A673 (cell line): Measurements from ENCODE around the gene GET3. TPM values are rescaled to one million over a fixed set of nuclear protein-coding genes. Genes with fewer than 3 reads are reported as not detected.
A peak's percentile ranks its signal among the peaks of the same experiment; 100 is the strongest.

ENCODE experiments used
- BruUV-seq: library from RNA; stranded (reverse); fragments of 400-500 nt; replicated peaks from 2 replicates; lab custom pipeline; 2021; lab: Mats Ljungman, UMichigan
- CTCF ChIA-PET: fragments of 300-600 bp; sonication (Branson Sonifier 250); formaldehyde crosslinking; loops from one replicate; lab custom pipeline; 2022; ENCODE audit warnings: antibody characterized with exemption; lab: Charles Lee
- POLR2A ChIA-PET: fragments of 300-600 bp; sonication (Branson Sonifier 250); formaldehyde crosslinking; loops from one replicate; lab custom pipeline; 2022; ENCODE audit warnings: antibody characterized with exemption; ENCODE audit not compliant: low non-redundant PET; lab: Charles Lee
- DNase-seq: peaks from one replicate; pipeline ENCODE4 v3.0.0-alpha.2; 2015; ENCODE audit warnings: low spot score
- H3K27ac ChIP-seq: fragments of 200-600 bp; sonication (generic); 2 replicates; pipeline ENCODE4 v1.5.1; 2016; ENCODE audit warnings: mixed run types, low read depth, mild to moderate bottlenecking, mixed read lengths, antibody characterized with exemption, low read length; ENCODE audit not compliant: poor library complexity, severe bottlenecking
- H3K27me3 ChIP-seq: fragments of 200-600 bp; sonication (generic); replicated peaks from 2 replicates; pipeline ENCODE4 v1.6.1; 2017; ENCODE audit warnings: mixed run types, low read depth, mild to moderate bottlenecking, mixed read lengths, antibody characterized with exemption, low read length; ENCODE audit not compliant: insufficient read depth, poor library complexity
- H3K36me3 ChIP-seq: fragments of 200-600 bp; sonication (generic); 2 replicates; pipeline ENCODE4 v1.6.1; 2016; ENCODE audit warnings: mixed run types, mild to moderate bottlenecking, mixed read lengths, antibody characterized with exemption, low read length; ENCODE audit not compliant: insufficient read depth, poor library complexity, severe bottlenecking
- H3K4me1 ChIP-seq: fragments of 200-600 bp; sonication (generic); 2 replicates; pipeline ENCODE4 v1.6.1; 2017; ENCODE audit warnings: mixed run types, mild to moderate bottlenecking, mixed read lengths, antibody characterized with exemption, low read length; ENCODE audit not compliant: insufficient read depth, poor library complexity, severe bottlenecking
- H3K4me3 ChIP-seq: fragments of 200-600 bp; sonication (generic); 2 replicates; pipeline ENCODE4 v1.5.1; 2016; ENCODE audit warnings: low read depth, mixed run types, mild to moderate bottlenecking, mixed read lengths, low read length; ENCODE audit not compliant: poor library complexity, severe bottlenecking
- H3K9me3 ChIP-seq: fragments of 200-600 bp; sonication (generic); 2 replicates; pipeline ENCODE4 v1.6.1; 2016; ENCODE audit warnings: mixed run types, low read depth, mild to moderate bottlenecking, mixed read lengths, antibody characterized with exemption, low read length; ENCODE audit not compliant: poor library complexity, severe bottlenecking
- EZH2 ChIP-seq: fragments of 200-600 bp; sonication (generic); IDR thresholded peaks from 2 replicates; pipeline ENCODE4 v1.6.1; 2017; ENCODE audit warnings: borderline replicate concordance, low read depth, mild to moderate bottlenecking, mixed read lengths, antibody characterized with exemption, low read length; ENCODE audit not compliant: poor library complexity, severe bottlenecking
- intact Hi-C: fragments of 100-400 bp; cut with micrococcal nuclease; formaldehyde crosslinking; loops from one replicate; pipeline ENCODE4 v1.10.0; 2022; ENCODE audit not compliant: unreplicated experiment
- total RNA-seq: library from RNA; stranded (reverse); gene quantifications from 2 replicates; pipeline ENCODE4 v1.2.3, GENCODE V29; 2021
- TF ChIP-seq, protein P1 (sequence below): fragments of 300-800, 200-600 bp; sonication (generic); conservative IDR thresholded peaks from 2 replicates; pipeline ENCODE4 v1.5.1; 2017; ENCODE audit warnings: low read depth, mild to moderate bottlenecking, antibody characterized with exemption, low read length, moderate library complexity, mixed read lengths

GET3 gene
- total RNA-seq, 1 experiment from 2014 or later: 91.7 TPM

DNA sequence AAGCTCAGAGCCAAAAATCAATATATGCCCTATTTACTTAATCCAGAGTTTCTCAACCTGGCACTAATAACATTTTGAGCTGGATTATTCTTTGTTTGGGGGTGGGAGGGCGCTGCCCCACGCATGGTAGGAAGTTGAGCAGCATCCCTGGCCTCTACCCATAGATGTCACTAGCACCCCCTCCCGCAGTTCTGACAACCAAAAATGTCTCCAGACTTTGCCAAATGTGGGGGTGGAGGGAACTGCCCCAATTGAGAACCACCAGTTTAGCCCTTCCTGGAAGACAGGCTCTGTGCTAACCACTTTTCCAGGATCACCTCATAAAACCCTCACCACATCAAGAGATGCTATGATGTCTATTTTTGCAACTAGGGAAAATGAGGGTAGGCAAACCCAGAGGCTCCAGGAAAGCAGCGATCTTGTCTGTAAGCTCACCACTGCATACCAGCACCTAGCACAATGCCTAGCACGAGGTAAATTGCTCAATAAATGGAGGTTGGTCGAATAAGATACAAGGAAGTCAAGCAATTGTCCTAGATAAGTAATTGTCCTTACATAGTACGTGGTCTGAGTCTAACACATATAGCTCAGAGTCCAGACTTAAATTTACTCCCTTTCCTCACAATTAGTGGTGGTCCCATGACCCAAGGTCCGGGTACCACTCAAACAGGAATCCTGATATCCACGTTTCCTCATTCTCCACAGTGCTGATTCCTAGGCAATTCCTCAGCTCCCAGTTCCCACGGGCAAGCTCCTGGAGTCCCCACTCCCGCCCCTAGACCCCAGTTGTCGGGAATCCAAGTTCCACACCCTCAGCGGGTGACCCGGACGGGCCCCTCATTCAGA lies 3.7 kb upstream of the GET3 start:
- DNase-seq: peak; percentile 73
- H3K4me1 ChIP-seq: peaks cover 21% of the 10 kb centered on the region
- peak overlapping the region; percentile 95 for H3K27ac ChIP-seq
- H3K9me3 ChIP-seq: no peaks in the 10 kb centered on the region
- TF ChIP-seq, protein P1, sequence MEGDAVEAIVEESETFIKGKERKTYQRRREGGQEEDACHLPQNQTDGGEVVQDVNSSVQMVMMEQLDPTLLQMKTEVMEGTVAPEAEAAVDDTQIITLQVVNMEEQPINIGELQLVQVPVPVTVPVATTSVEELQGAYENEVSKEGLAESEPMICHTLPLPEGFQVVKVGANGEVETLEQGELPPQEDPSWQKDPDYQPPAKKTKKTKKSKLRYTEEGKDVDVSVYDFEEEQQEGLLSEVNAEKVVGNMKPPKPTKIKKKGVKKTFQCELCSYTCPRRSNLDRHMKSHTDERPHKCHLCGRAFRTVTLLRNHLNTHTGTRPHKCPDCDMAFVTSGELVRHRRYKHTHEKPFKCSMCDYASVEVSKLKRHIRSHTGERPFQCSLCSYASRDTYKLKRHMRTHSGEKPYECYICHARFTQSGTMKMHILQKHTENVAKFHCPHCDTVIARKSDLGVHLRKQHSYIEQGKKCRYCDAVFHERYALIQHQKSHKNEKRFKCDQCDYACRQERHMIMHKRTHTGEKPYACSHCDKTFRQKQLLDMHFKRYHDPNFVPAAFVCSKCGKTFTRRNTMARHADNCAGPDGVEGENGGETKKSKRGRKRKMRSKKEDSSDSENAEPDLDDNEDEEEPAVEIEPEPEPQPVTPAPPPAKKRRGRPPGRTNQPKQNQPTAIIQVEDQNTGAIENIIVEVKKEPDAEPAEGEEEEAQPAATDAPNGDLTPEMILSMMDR: peak; percentile 41
- no peak for TF ChIP-seq EZH2
- no peaks in the 10 kb centered on the region for H3K27me3 ChIP-seq
- ChIA-PET POLR2A (interaction anchor here (0.6 kb wide), 1 partner anchor 24 kb away, joined by 3 read pairs; no protein-coding TSS in a partner anchor), CTCF (interaction anchor here (0.6 to 0.8 kb wide), 2 partner anchors 9 to 233 kb away, joined by 3 to 6 read pairs; partner anchors contain the start of gene TNPO2)
- peaks cover 37% of the 10 kb centered on the region for H3K36me3 ChIP-seq
- intact Hi-C loops: no loop called here
- BruUV-seq: no TSS peak
- peak overlapping the region; percentile 92 for H3K4me3 ChIP-seq

DNA sequence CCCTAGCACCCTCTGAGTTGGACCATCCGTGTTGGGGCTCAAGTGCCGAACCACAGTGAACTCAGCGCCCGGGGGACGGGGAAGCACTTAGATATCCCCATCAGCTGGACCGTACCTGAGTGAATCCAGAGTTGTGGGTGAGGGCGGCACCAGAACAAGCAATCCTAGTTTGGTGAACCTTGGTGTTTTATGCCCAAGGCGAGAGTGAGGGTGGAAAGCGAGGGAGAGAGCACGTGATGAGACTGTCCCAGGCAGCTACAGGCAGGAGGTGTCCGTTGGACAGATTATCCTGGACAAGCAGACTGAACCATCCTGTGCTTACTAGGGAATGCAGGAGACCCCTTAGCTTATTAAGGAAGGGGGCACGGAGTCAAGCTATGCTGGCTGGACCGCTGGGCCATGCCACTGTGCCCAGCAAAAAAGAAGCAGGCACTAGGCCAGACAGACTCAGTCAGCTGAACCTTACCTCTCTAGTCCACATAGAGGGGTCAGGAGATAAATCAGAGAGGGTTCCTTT lies 596 bp downstream of the GET3 start:
- CTCF ChIA-PET: interaction anchor here (1.2 to 1.6 kb wide), 2 partner anchors 20 to 23 kb away, joined by 6 to 8 read pairs; no protein-coding TSS in a partner anchor
- peak overlapping the region; percentile 98 for H3K27ac ChIP-seq
- POLR2A ChIA-PET: no interaction called here

DNA sequence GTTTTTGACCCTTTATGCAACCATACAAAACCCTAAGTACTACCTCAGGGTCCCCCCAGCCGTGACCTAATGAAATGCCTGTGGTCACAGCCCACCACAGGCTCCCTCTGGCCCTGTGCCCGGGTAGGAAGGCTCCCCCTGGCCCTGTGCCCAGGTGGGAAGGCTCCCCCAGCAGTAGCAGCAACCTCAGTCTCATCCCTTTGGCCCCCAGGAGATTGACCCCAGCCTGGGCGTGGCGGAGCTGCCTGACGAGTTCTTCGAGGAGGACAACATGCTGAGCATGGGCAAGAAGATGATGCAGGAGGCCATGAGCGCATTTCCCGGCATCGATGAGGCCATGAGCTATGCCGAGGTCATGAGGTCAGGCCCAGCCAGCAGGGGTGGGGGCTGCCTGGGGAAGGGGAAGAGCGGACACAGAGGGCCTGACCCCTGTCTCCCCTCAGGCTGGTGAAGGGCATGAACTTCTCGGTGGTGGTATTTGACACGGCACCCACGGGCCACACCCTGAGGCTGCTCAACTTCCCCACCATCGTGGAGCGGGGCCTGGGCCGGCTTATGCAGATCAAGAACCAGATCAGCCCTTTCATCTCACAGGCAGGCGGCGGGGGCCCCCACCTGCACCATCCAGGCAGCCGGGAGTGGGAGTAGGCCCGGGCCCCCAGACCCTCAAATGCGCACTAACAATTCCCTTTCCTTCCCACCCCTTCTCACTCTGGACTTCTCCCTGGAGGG lies 8.0 kb downstream of the GET3 start:
- CTCF ChIA-PET: no interaction called here
- TF ChIP-seq, protein P1: no peak
- TF ChIP-seq EZH2: no peak
- Histone ChIP-seq H3K27ac (no peak overlapping the region), H3K4me1 (peaks cover 27% of the 10 kb centered on the region), H3K27me3 (no peaks in the 10 kb centered on the region), H3K9me3 (no peaks in the 10 kb centered on the region), H3K4me3 (no peak overlapping the region), H3K36me3 (peaks cover 18% of the 10 kb centered on the region)
- BruUV-seq: no TSS peak
- intact Hi-C loops: no loop called here
- POLR2A ChIA-PET: no interaction called here
- no peak for DNase-seq

More for the DNA sequence above, 596 bp downstream of the GET3 start:
- intact Hi-C loops: loop anchor here (2.0 kb wide), 1 partner anchor 65 kb away; the partner anchor contains the start of gene THSD8
- Histone ChIP-seq H3K27me3 (no peaks in the 10 kb centered on the region), H3K4me3 (peak overlapping the region; percentile 69), H3K9me3 (no peaks in the 10 kb centered on the region), H3K36me3 (peaks cover 12% of the 10 kb centered on the region), H3K4me1 (peaks cover 19% of the 10 kb centered on the region)
- BruUV-seq: no TSS peak
- no peak for TF ChIP-seq EZH2
- TF ChIP-seq, protein P1: no peak
- no peak for DNase-seq
